GM19455 (cell line): ENCODE results near the gene ERBB4.

Experiments used
- ATAC-seq: cut with Tn5 transposase; IDR thresholded peaks from one replicate; pipeline ENCODE4 v1.9.1; 2021; ENCODE audit not compliant: unreplicated experiment

The ERBB4 gene

GRCh38 chr2:211941216-211941747 is 597.3 kb downstream of the ERBB4 start:
- no peak for ATAC-seq

- no peak for ATAC-seq
These were observed 599.4 kb downstream of the ERBB4 start for GRCh38 chr2:211939177-211939576.

- no peak for ATAC-seq
These were observed 603.8 kb downstream of the ERBB4 start for GRCh38 chr2:211934811-211935210.

- ATAC-seq, result no peak
These were observed 607.3 kb downstream of the ERBB4 start for GRCh38 chr2:211931314-211931713.

DNA sequence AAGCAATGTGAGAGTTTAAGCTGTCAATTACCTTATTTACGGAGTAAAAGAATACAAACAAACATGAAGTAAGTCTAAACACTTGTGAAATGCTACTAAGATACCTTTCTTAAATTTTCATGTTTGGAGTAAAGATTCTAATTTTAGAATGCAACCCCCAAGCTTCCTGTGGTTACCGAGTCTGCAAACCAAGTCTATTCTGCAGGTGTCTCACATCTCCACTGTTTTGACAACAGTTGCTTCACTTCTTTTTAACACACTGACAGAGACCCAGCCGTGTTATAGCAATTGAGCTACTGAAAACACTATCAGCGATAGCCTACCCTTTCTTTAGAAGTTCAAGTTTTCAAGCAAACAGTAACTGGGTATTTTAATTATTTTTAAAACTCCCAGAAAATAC is 608.3 kb downstream of the ERBB4 start:
- ATAC-seq, result peak; percentile 87

- no peak for ATAC-seq
These were observed 610.4 kb downstream of the ERBB4 start for GRCh38 chr2:211928201-211928600.

DNA sequence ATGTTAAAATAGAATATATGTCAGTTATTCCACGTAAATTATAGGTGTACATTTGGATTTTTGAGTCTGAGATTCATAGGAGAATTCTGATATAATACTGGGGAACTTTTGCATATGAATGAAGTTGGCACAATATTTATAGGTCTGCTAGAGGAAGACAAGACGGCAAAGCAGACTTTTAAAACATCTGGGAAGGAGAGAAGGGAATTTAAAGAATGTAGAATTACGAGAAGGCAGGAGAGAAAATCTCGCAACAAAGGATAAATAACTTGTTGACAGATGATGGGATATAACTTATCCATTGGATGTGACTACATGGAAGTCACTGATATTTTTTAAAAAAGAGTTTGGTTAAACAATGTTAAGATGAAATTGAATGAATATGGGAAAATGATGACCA is 615.6 kb downstream of the ERBB4 start:
- ATAC-seq, result no peak

- ATAC-seq, result no peak
These were observed 634.6 kb downstream of the ERBB4 start for GRCh38 chr2:211903961-211904360.

- no peak for ATAC-seq
These were observed 637.3 kb downstream of the ERBB4 start for GRCh38 chr2:211901226-211901846.

- ATAC-seq, result no peak
These were observed 638.1 kb downstream of the ERBB4 start for GRCh38 chr2:211900518-211900917.

DNA sequence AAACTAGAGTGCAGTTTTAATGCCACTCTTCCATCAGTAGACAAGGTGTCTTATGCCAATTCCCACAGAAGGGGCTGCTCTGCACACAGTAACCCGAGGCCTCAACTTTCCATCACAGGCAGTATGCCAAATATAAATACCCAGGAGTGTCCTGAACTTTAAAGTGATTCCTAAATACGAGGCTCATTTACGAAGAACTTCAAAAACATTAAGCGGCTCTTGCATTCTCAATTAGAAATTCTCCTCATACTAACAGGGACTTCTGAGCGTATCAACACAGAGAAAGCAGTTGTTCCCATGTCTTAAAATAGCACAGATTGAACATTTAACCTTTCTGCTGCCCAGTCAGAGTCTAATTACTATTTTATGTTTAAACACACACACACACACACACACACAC is 638.6 kb downstream of the ERBB4 start:
- no peak for ATAC-seq

GRCh38 chr2:211898702-211899101 is 639.9 kb downstream of the ERBB4 start:
- no peak for ATAC-seq

DNA sequence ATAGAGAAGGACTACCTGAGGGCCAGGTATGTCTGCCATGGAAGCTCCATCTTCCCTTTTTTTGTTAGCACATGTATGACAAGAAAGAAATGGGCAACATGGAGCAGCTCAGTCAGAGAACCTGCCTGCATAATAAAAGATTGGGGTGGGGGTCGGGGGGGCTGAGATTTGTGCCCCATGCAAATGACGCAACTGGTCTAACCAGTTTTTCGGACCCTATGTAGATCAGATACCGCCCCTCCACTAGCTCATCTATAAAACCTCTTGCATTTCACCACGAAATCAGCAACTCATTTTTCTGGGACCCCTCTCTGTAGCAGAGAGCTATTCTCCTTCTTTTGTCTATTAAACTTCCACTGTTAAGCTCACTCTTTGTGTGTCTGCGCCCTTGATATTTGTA is 657.2 kb downstream of the ERBB4 start:
- no peak for ATAC-seq

DNA sequence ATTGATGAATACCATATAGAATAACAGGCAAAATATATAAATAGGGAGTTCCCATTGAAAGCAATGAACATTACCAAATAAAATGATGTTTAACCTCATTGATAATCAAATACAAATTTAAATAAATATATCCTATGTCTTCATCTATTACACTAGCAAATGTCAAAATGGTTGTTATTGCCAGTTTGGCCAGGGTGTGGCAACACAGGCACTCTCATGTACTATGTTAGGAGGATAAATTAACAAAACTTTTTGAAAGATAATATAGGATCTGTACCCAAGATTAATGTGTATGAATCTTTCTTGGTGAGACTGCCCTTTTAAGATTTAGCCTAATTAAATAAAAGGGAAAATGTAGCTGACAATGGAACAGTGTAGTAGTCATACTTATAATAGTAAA is 659.3 kb downstream of the ERBB4 start:
- ATAC-seq, result no peak

GRCh38 chr2:211877061-211877460 is 661.5 kb downstream of the ERBB4 start:
- no peak for ATAC-seq

- ATAC-seq, result no peak
These were observed 663.1 kb downstream of the ERBB4 start for GRCh38 chr2:211875488-211875887.

GRCh38 chr2:211868996-211869533 is 669.5 kb downstream of the ERBB4 start:
- ATAC-seq, result no peak

- peak; percentile 92 for ATAC-seq
These were observed 670.7 kb downstream of the ERBB4 start for GRCh38 chr2:211867845-211868451.

DNA sequence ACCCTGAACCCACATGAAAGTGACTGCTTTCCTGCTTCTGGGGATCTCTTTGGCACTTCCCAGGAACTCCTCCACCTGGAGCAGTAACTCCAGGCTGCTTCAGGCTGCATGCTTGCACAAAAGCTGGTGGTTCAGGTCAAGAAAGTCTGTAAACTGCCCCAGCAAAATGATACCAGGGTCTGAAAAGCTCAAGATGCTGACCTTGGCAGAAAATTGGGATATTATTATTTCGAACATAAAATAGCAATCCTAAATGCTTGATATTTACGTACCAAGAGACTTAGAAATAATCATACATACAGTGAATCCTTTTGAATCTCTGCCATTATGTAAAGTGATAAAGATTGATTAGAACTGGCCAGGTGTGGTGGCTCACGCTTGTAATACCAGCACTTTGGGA is 674.3 kb downstream of the ERBB4 start:
- no peak for ATAC-seq

- no peak for ATAC-seq
These were observed 678.4 kb downstream of the ERBB4 start for GRCh38 chr2:211860224-211860623.

GRCh38 chr2:211854832-211855231 is 683.8 kb downstream of the ERBB4 start:
- ATAC-seq, result no peak

- ATAC-seq, result no peak
These were observed 691.9 kb downstream of the ERBB4 start for GRCh38 chr2:211846714-211847113.

- ATAC-seq, result no peak
These were observed 692.6 kb downstream of the ERBB4 start for GRCh38 chr2:211846036-211846400.
